ENCODE measurements around the gene CSF1.

CSF1 gene

DNA sequence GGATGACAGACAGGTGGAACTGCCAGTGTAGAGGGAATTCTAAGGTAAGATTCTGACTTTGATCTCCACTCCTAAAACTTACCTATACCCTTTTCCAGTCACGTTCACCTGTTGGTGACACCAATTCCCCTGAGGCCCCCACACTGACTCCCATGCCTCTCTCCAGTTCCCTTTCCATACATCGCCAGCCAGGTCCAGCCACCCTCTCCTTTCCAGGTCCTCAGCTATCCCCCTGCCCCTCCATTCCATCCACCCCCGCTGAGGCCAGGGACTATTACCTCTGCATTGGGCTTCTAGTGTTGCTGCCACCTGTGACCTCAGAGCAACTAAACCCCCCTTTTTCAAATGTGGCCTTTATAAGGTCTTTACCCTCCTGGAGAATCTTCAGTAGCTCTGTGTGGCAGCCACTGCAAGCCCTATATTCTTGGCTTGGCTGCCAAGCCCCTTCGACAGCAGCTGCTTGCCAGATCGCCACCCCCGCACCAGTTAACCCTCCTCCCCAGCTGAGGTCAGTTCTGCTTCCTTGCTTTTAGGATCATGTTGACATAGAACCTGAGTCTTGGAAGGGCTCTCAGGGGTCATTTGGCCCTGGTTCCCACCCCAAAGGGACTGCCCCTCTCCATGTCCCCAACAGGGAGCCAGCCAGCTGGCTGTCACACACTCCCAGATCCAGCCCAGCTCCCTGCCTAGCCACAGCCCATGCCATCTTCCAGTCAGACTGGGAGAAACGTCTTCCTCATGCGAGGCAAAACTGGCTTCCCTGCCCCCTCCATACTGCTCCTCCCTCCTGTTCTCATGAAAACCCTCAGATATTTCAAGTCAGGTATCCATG, 14.7 kb downstream of the CSF1 start:
- Mint-ChIP-seq H3K4me1 (ENCODE audit: low read depth in 2 of 2) (peaks cover 0 to 3% of the 10 kb centered on the region in 2 donors), H3K9me3 (no peaks in the 10 kb centered on the region), H3K4me3 (no peak overlapping the region), H3K27ac (peak overlapping the region in 1 of 2 donors; percentile 39), H3K27me3 (no peaks in the 10 kb centered on the region), H3K36me3 (ENCODE audit: insufficient read depth) (peaks cover 18% of the 10 kb centered on the region)
- ATAC-seq (replicated peaks) (no peak), DNase-seq (no peak)

DNA sequence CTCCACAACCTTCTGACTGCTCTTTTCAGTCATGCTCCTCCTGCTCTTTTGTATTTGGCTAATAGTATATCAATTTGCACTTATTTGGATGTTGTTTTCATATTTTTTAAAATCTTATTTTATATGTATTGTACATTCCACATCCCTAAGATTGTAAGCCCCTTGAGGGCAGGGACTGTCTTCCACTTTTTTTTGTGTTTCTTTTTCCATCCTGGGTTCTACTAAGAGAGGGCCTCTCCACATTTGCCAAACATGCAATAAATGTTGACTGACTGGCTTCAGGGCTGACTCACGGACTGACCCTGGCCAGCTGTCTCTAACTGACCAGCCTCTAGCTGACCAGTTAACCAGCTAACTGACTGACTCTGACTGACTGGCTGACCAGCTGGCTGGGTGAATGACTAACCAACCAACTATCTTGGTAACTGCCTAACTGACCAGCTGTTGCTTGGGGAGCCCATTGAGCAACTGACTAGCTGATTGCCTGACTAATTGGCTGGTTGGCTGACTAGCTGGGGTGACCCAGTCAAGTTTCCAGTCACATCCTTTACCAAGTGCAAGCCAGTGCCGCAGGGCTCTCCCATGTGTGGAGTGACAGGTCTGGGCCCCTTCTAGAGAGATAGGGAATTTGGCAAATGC, 16.1 kb downstream of the CSF1 start:
- DNase-seq = no peak
- H3K4me3 Mint-ChIP-seq = no peak overlapping the region
- ATAC-seq (replicated peaks) = no peak
- H3K9me3 Mint-ChIP-seq = no peaks in the 10 kb centered on the region
- H3K4me1 Mint-ChIP-seq (ENCODE audit: low read depth in 2 of 2) = peaks cover 0 to 4% of the 10 kb centered on the region in 2 donors
- peaks cover 18% of the 10 kb centered on the region for H3K36me3 Mint-ChIP-seq (ENCODE audit: insufficient read depth)
- H3K27ac Mint-ChIP-seq = no peak overlapping the region
- no peaks in the 10 kb centered on the region for H3K27me3 Mint-ChIP-seq

DNA sequence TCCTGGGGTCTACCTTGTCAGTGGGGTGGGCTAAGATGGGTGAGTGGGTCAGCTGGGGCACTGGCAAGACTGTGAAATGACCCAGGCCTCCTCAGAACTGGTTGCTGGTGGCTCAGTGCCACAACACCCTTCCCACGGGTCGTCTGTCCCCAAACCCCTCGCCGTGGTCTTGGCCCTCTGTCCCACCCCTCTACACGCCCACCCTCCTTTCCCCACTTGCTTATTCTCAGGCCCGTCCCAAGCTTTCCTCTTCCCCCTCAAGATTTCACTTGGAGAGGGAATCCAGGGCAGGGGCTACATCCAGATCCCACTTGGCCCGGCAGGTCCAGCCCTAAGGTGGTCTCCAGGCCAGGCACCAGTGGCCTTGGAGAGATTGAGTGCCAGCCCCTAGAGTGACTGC, 16.7 kb downstream of the CSF1 start:
- ATAC-seq (replicated peaks) (no peak), DNase-seq (no peak)
- no peaks in the 10 kb centered on the region for H3K9me3 Mint-ChIP-seq
- no peaks in the 10 kb centered on the region for H3K27me3 Mint-ChIP-seq
- H3K27ac Mint-ChIP-seq = no peak overlapping the region
- H3K36me3 Mint-ChIP-seq (ENCODE audit: insufficient read depth) = peaks cover 18% of the 10 kb centered on the region
- peaks cover 0 to 4% of the 10 kb centered on the region in 2 donors for H3K4me1 Mint-ChIP-seq (ENCODE audit: low read depth in 2 of 2)
- H3K4me3 Mint-ChIP-seq = no peak overlapping the region

DNA sequence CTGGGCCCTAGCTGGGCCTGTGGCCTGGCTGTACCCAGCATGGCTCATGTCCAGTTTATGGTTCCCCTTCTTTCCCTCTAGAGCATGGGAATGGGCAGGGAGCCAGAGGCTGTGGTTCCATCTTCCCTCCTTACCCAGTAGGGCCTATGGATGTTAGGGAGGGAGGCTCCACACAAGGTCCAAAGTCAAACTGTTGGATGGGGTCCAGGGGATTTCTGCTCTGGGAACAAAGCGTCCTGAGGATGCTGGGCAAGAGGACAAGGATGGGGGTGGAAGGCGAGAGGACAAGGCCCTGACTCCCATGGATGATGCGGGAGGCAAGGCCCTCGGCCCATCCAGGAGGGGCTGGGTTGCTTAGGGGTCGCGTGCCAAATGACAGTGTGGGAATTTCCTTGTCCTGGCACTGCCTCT, 17.3 kb downstream of the CSF1 start:
- Mint-ChIP-seq H3K27me3 (no peaks in the 10 kb centered on the region), H3K36me3 (ENCODE audit: insufficient read depth) (peaks cover 18% of the 10 kb centered on the region), H3K4me1 (ENCODE audit: low read depth in 2 of 2) (peaks cover 0 to 9% of the 10 kb centered on the region in 2 donors), H3K9me3 (no peaks in the 10 kb centered on the region), H3K27ac (no peak overlapping the region), H3K4me3 (no peak overlapping the region)
- DNase-seq (no peak), ATAC-seq (replicated peaks) (no peak)

DNA sequence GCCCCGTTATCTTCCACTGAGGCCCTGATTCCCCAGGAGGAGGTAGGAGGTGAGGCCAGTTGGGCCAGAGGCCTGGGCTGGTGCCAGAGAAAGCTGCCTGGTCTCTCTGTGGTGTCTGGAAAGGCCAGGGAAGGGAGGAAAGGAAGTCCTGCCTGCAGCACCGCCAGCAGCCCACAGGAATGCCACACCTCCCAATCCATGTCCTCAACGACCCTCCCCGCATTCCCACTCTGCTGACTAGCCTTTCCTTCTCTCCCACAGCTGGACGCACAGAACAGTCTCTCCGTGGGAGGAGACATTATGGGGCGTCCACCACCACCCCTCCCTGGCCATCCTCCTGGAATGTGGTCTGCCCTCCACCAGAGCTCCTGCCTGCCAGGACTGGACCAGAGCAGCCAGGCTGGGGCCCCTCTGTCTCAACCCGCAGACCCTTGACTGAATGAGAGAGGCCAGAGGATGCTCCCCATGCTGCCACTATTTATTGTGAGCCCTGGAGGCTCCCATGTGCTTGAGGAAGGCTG, 18.0 kb downstream of the CSF1 start:
- Mint-ChIP-seq H3K27me3 (no peaks in the 10 kb centered on the region), H3K4me3 (no peak overlapping the region), H3K4me1 (ENCODE audit: low read depth in 2 of 2) (peaks cover 0 to 11% of the 10 kb centered on the region in 2 donors), H3K27ac (no peak overlapping the region), H3K9me3 (no peaks in the 10 kb centered on the region), H3K36me3 (ENCODE audit: insufficient read depth) (peaks cover 16% of the 10 kb centered on the region)
- no peak for ATAC-seq (replicated peaks)
- DNase-seq = no peak

DNA sequence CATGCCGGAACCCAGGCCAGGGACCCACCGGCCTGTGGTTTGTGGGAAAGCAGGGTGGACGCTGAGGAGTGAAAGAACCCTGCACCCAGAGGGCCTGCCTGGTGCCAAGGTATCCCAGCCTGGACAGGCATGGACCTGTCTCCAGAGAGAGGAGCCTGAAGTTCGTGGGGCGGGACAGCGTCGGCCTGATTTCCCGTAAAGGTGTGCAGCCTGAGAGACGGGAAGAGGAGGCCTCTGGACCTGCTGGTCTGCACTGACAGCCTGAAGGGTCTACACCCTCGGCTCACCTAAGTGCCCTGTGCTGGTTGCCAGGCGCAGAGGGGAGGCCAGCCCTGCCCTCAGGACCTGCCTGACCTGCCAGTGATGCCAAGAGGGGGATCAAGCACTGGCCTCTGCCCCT, 18.5 kb downstream of the CSF1 start:
- Mint-ChIP-seq H3K27ac (no peak overlapping the region), H3K4me3 (no peak overlapping the region), H3K27me3 (no peaks in the 10 kb centered on the region), H3K4me1 (ENCODE audit: low read depth in 2 of 2) (peaks cover 0 to 15% of the 10 kb centered on the region in 2 donors), H3K36me3 (ENCODE audit: insufficient read depth) (peaks cover 16% of the 10 kb centered on the region), H3K9me3 (no peaks in the 10 kb centered on the region)
- DNase-seq (no peak), ATAC-seq (replicated peaks) (no peak)

DNA sequence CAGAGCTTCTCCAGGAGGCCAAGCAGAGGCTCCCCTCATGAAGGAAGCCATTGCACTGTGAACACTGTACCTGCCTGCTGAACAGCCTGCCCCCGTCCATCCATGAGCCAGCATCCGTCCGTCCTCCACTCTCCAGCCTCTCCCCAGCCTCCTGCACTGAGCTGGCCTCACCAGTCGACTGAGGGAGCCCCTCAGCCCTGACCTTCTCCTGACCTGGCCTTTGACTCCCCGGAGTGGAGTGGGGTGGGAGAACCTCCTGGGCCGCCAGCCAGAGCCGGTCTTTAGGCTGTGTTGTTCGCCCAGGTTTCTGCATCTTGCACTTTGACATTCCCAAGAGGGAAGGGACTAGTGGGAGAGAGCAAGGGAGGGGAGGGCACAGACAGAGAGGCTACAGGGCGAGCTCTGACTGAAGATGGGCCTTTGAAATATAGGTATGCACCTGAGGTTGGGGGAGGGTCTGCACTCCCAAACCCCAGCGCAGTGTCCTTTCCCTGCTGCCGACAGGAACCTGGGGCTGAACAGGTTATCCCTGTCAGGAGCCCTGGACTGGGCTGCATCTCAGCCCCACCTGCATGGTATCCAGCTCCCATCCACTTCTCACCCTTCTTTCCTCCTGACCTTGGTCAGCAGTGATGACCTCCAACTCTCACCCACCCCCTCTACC, 19.1 kb downstream of the CSF1 start:
- peaks cover 16% of the 10 kb centered on the region for H3K36me3 Mint-ChIP-seq (ENCODE audit: insufficient read depth)
- no peaks in the 10 kb centered on the region for H3K27me3 Mint-ChIP-seq
- H3K9me3 Mint-ChIP-seq = no peaks in the 10 kb centered on the region
- H3K4me3 Mint-ChIP-seq = no peak overlapping the region
- ATAC-seq (replicated peaks) (no peak), DNase-seq (no peak)
- peaks cover 0 to 18% of the 10 kb centered on the region in 2 donors for H3K4me1 Mint-ChIP-seq (ENCODE audit: low read depth in 2 of 2)
- H3K27ac Mint-ChIP-seq = no peak overlapping the region

DNA sequence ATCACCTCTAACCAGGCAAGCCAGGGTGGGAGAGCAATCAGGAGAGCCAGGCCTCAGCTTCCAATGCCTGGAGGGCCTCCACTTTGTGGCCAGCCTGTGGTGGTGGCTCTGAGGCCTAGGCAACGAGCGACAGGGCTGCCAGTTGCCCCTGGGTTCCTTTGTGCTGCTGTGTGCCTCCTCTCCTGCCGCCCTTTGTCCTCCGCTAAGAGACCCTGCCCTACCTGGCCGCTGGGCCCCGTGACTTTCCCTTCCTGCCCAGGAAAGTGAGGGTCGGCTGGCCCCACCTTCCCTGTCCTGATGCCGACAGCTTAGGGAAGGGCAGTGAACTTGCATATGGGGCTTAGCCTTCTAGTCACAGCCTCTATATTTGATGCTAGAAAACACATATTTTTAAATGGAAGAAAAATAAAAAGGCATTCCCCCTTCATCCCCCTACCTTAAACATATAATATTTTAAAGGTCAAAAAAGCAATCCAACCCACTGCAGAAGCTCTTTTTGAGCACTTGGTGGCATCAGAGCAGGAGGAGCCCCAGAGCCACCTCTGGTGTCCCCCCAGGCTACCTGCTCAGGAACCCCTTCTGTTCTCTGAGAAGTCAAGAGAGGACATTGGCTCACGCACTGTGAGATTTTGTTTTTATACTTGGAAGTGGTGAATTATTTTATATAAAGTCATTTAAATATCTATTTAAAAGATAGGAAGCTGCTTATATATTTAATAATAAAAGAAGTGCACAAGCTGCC, 19.8 kb downstream of the CSF1 start:
- H3K27ac Mint-ChIP-seq = peak overlapping the region in 1 of 2 donors; percentile 51

DNA sequence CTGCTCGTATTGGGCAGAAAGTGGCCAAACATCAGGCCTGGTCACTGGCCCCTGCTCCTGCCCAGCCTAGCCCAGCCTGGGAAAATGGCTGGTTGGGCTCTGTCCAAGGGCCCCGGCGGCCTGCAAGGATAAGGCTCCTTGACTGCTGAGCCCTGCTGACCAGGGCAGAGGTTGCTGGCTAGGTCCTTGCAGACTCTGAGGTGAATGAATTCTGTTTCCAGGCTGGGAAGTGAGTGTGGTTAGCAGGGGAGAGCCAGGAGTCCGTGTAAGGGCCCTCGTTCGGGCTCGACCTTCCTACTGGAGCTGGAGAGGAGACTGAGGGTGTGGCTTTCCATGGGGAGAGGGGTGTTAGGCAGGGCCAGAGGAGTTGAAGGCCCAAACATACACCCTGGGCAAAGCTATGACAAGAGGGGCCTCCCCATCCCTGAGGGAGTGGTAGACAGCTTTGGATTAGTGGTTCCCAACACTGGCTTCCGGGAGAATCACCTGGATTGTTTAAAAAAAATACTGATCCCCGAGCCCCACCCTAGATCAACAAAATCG, 20.6 kb downstream of the CSF1 start:
- Mint-ChIP-seq H3K9me3 (no peaks in the 10 kb centered on the region), H3K4me1 (ENCODE audit: low read depth in 2 of 2) (peaks cover 0 to 18% of the 10 kb centered on the region in 2 donors), H3K4me3 (no peak overlapping the region), H3K27me3 (no peaks in the 10 kb centered on the region), H3K27ac (peak overlapping the region in 1 of 2 donors; percentile 13), H3K36me3 (ENCODE audit: insufficient read depth) (peaks cover 10% of the 10 kb centered on the region)
- ATAC-seq (replicated peaks) (no peak), DNase-seq (no peak)

More for the DNA sequence above, 19.8 kb downstream of the CSF1 start:
- Mint-ChIP-seq H3K36me3 (ENCODE audit: insufficient read depth) (peaks cover 12% of the 10 kb centered on the region), H3K27me3 (no peaks in the 10 kb centered on the region), H3K4me1 (ENCODE audit: low read depth in 2 of 2) (peaks cover 0 to 18% of the 10 kb centered on the region in 2 donors), H3K4me3 (no peak overlapping the region), H3K9me3 (no peaks in the 10 kb centered on the region)
- ATAC-seq (replicated peaks) = no peak
- no peak for DNase-seq

DNA sequence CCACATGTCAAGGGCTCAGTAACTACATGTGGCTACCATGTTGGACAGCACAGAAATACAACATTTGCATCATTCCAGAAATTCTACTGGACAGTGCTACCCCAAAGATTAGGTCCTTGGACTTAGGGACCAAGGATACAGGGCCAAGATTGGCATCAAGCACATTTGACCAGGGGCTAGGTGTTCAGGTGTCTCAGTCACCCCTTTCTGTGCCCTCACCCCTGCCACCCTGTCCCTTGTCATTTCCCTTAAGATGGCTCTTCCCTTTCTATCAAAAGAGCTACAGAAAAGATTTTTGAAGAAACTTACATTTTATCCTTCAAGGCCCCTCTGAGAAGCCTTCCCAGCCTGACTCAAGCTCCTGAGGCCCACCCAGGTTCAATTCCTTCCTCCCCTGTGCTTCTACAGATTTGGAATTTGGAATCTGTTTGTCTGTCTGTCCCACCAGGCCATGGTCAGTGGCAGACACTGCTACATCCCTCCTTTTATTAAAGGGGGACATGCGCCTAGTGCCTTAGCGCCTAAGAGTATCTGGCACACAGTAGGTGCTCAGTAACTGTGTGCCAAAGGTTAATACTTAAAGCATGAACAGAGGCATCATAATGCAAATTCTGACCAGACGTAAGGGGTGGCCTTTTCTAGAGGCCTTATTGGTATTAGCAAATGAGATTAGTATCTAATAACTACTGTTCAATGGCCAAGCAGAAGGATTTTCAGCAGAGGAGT, 21.4 kb downstream of the CSF1 start:
- Mint-ChIP-seq H3K9me3 (peaks cover 2 to 7% of the 10 kb centered on the region in 2 donors), H3K27ac (peak overlapping the region in 1 of 2 donors; percentile 54), H3K4me3 (no peak overlapping the region), H3K36me3 (ENCODE audit: insufficient read depth) (peaks cover 10% of the 10 kb centered on the region), H3K27me3 (no peaks in the 10 kb centered on the region), H3K4me1 (ENCODE audit: low read depth in 2 of 2) (peaks cover 0 to 18% of the 10 kb centered on the region in 2 donors)
- ATAC-seq (replicated peaks) = no peak
- no peak for DNase-seq

DNA sequence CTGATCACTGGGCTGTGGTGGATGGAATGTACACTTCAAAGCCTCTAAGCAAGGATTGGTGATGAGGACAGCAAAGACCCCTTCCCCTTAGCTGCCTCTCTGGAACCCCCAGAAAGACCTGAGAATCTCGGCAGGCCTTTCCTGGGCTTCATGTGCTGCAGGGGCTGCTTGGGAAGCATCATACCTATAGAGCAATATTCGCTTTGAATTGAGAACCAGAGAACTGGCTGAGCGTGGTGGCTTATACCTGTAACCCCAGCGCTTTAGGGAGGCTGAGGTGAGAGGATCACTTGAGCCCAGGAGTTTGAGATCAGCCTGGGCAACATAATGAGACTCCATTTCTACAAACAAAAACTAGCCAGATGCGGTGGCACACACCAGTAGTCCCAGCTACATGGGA, 22.0 kb downstream of the CSF1 start:
- Mint-ChIP-seq H3K4me1 (ENCODE audit: low read depth in 2 of 2) (peaks cover 0 to 18% of the 10 kb centered on the region in 2 donors), H3K9me3 (peaks cover 2 to 7% of the 10 kb centered on the region in 2 donors), H3K36me3 (ENCODE audit: insufficient read depth) (peaks cover 10% of the 10 kb centered on the region), H3K27me3 (no peaks in the 10 kb centered on the region), H3K4me3 (no peak overlapping the region), H3K27ac (no peak overlapping the region)
- no peak for DNase-seq
- no peak for ATAC-seq (replicated peaks)
